Endothelial cell of umbilical vein (primary cell): ENCODE data around the gene EEF1AKMT1. TPM values are rescaled to one million over a fixed set of nuclear protein-coding genes. Genes with fewer than 3 reads are reported as not detected.

Experiments used
- BruUV-seq: library from RNA; stranded (reverse); fragments of 400-500 nt; replicated peaks from 2 replicates; lab custom pipeline; 2021; lab: Mats Ljungman, UMichigan
- CTCF ChIA-PET: fragments of 300-600, 350-600 bp; sonication (Branson Sonifier 250); formaldehyde crosslinking; loops from one replicate; lab custom pipeline; 2021; ENCODE audit warnings: antibody characterized with exemption, inconsistent platforms; lab: Charles Lee
- POLR2A ChIA-PET: fragments of 300-600, 350-600 bp; sonication (Branson Sonifier 250); formaldehyde crosslinking; loops from one replicate; lab custom pipeline; 2021; ENCODE audit warnings: antibody characterized with exemption, inconsistent platforms; lab: Charles Lee
- DNase-seq: peaks from one replicate; pipeline ENCODE4 v3.0.0-alpha.2; 2011; ENCODE audit warnings: low read depth, low spot score
- FAIRE-seq: peaks from 2 replicates; lab custom pipeline; 2011; peaks lifted over from hg19 to GRCh38; lab: Jason Lieb, UNC
- H2AFZ ChIP-seq: 2 replicates; pipeline ENCODE4 v1.6.0; 2012; ENCODE audit warnings: low read depth, low read length, control low read depth, inconsistent platforms
- H3K27ac ChIP-seq: 2 replicates; pipeline ENCODE4 v1.5.1; 2011; ENCODE audit warnings: low read depth, mild to moderate bottlenecking, control low read depth, low read length, moderate library complexity; ENCODE audit not compliant: insufficient read depth
- H3K27me3 ChIP-seq, 2 experiments: 2 replicates each; pipeline versions ENCODE4 v1.6.0 to v1.6.1; 2011; ENCODE audit warnings: low read length in 2 of 2, mixed read lengths in 1 of 2; ENCODE audit not compliant: control insufficient read depth in 2 of 2, insufficient read depth in 2 of 2
- H3K36me3 ChIP-seq, 2 experiments: 2 replicates in 1 of 2; 3 replicates in 1 of 2; pipeline ENCODE4 v1.5.1; 2011; ENCODE audit warnings: low read length in 2 of 2, mild to moderate bottlenecking in 1 of 2, moderate library complexity in 1 of 2; ENCODE audit not compliant: control insufficient read depth in 2 of 2, insufficient read depth in 2 of 2; ENCODE audit errors: extremely low read depth in 1 of 2
- H3K4me1 ChIP-seq: 3 replicates; pipeline ENCODE4 v1.5.1; 2011; ENCODE audit warnings: mild to moderate bottlenecking, low read length; ENCODE audit not compliant: control insufficient read depth, insufficient read depth; ENCODE audit errors: extremely low read depth
- H3K4me2 ChIP-seq: 2 replicates; pipeline ENCODE4 v1.6.1; 2011; ENCODE audit warnings: low read length, control low read depth, mixed read lengths; ENCODE audit not compliant: insufficient read depth
- H3K4me3 ChIP-seq, 3 experiments: fragments of 200-600 bp in 1 of 3; sonication (generic), shearing (Covaris generic) in 1 of 3; replicated peaks in 1 of 3; 2 replicates each; pipeline ENCODE4 v1.5.1; 2011 to 2016; ENCODE audit warnings: control low read depth in 3 of 3, low read length in 3 of 3, mild to moderate bottlenecking in 2 of 3, inconsistent platforms in 1 of 3, low read depth in 1 of 3, moderate library complexity in 1 of 3; ENCODE audit not compliant: insufficient read depth in 1 of 3
- H3K79me2 ChIP-seq: 2 replicates; pipeline ENCODE4 v1.6.0; 2012; ENCODE audit warnings: low read length, inconsistent platforms; ENCODE audit not compliant: control insufficient read depth, insufficient read depth
- H3K9ac ChIP-seq: replicated peaks from 2 replicates; pipeline ENCODE3; 2011; ENCODE audit warnings: low read length, control low read depth; ENCODE audit not compliant: insufficient read depth; ENCODE audit errors: extremely low read depth
- H3K9me1 ChIP-seq: replicated peaks from 3 replicates; pipeline ENCODE4 v1.6.0; 2011; ENCODE audit warnings: mild to moderate bottlenecking, low read length; ENCODE audit not compliant: control insufficient read depth, insufficient read depth; ENCODE audit errors: extremely low read depth
- H3K9me3 ChIP-seq: replicated peaks from 2 replicates; pipeline ENCODE4 v1.5.1; 2012; ENCODE audit warnings: low read length, inconsistent platforms; ENCODE audit not compliant: control insufficient read depth, insufficient read depth
- H4K20me1 ChIP-seq: replicated peaks from 2 replicates; pipeline ENCODE3; 2011; ENCODE audit warnings: mild to moderate bottlenecking, low read length; ENCODE audit not compliant: control insufficient read depth, insufficient read depth; ENCODE audit errors: extremely low read depth
- EZH2 ChIP-seq: IDR thresholded peaks from 2 replicates; pipeline ENCODE4 v1.6.1; 2012; ENCODE audit warnings: borderline replicate concordance, low read depth, mild to moderate bottlenecking, moderate library complexity, low read length, inconsistent platforms; ENCODE audit not compliant: severe bottlenecking
- FOS ChIP-seq: IDR thresholded peaks from 2 replicates; pipeline ENCODE4 v1.6.1; 2011; ENCODE audit warnings: mild to moderate bottlenecking, low read length, moderate library complexity, borderline replicate concordance; ENCODE audit not compliant: insufficient read depth
- GATA2 ChIP-seq: IDR thresholded peaks from 2 replicates; pipeline ENCODE4 v1.7.0; 2011; ENCODE audit warnings: low read depth, mild to moderate bottlenecking, moderate library complexity, mixed read lengths, low read length; ENCODE audit not compliant: insufficient read length, insufficient read depth
- JUN ChIP-seq: IDR thresholded peaks from 2 replicates; pipeline ENCODE4 v1.6.1; 2011; ENCODE audit warnings: borderline replicate concordance, low read depth; ENCODE audit not compliant: insufficient read length, insufficient read depth
- MYC ChIP-seq: IDR thresholded peaks from one replicate; pipeline ENCODE4 v1.6.1; 2011; ENCODE audit warnings: mild to moderate bottlenecking, low read depth, low read length
- POLR2A ChIP-seq: IDR thresholded peaks from 2 replicates; pipeline ENCODE4 v1.6.1; 2012; ENCODE audit warnings: low read depth, mild to moderate bottlenecking, control low read depth, low read length
- POLR2AphosphoS5 ChIP-seq: IDR thresholded peaks from 2 replicates; pipeline ENCODE4 v1.6.1; 2012; ENCODE audit warnings: low read depth, mild to moderate bottlenecking, control low read depth, low read length, moderate library complexity; ENCODE audit not compliant: insufficient read depth
- dilution Hi-C: fragments of 300-500 bp; cut with MboI; formaldehyde crosslinking; loops from one replicate; pipeline ENCODE4 v1.15.0; 2019; ENCODE audit warnings: low sequenced_read_pairs; ENCODE audit not compliant: extremely low pct_ligation_motif_present
- intact Hi-C: fragments of 100-400 bp; cut with micrococcal nuclease; formaldehyde crosslinking; loops from one replicate; pipeline ENCODE4 v1.10.0; 2022
- polyA plus RNA-seq, 4 experiments: library from polyadenylated mRNA; depleted of rRNA in 3 of 4; stranded (reverse) in 3 of 4; unstranded in 1 of 4; fragments of >200 nt; gene quantifications; 2 replicates each; pipeline versions ENCODE4 v1.2.1 to v1.2.3, GENCODE V29; 2011 to 2012; ENCODE audit warnings: missing spikeins in 1 of 4
- total RNA-seq: library from RNA; stranded (reverse); gene quantifications from 2 replicates; pipeline ENCODE4 v1.2.3, GENCODE V29; 2021
- TF ChIP-seq, protein P1 (sequence below), 2 donors: IDR thresholded peaks; 1 replicate in 1 of 2; 2 replicates in 1 of 2; pipeline ENCODE4 v1.5.1; 2011; ENCODE audit warnings: low read length in 2 of 2, mild to moderate bottlenecking in 2 of 2, moderate library complexity in 2 of 2, control low read depth in 1 of 2, inconsistent platforms in 1 of 2, low read depth in 1 of 2; ENCODE audit not compliant: insufficient read depth in 1 of 2; ENCODE audit errors: extremely low read depth in 1 of 2
- TF ChIP-seq, protein P2 (sequence below): IDR thresholded peaks from 2 replicates; pipeline ENCODE4 v1.6.1; 2011; ENCODE audit not compliant: insufficient read depth, insufficient read length

The EEF1AKMT1 gene
- total and polyA plus RNA-seq, 2 donors (not counting 3 experiments of a cell fraction or from before 2014, with no cell fraction given), result 9.0 to 11.1 TPM

DNA sequence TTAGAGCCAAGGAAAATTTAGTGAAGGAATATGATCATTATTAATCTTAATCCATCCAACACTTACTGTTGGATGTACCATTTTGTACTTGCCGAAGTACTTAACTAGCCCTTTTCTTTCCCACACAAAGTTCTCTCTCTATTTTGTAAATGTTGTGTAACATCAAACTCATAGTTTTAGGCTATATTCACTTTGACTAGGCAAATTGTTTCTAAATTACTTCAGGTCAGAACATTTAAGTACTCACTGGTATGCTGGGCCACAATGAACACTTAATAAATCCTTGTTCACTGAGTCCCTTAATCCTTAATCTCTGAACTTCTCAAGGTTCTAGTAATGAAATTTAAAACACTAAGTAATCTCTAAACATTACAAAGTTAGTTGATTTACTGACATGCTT lies 49.3 kb upstream of the EEF1AKMT1 start:
- TF ChIP-seq POLR2AphosphoS5, result no peak
- TF ChIP-seq, protein P1, sequence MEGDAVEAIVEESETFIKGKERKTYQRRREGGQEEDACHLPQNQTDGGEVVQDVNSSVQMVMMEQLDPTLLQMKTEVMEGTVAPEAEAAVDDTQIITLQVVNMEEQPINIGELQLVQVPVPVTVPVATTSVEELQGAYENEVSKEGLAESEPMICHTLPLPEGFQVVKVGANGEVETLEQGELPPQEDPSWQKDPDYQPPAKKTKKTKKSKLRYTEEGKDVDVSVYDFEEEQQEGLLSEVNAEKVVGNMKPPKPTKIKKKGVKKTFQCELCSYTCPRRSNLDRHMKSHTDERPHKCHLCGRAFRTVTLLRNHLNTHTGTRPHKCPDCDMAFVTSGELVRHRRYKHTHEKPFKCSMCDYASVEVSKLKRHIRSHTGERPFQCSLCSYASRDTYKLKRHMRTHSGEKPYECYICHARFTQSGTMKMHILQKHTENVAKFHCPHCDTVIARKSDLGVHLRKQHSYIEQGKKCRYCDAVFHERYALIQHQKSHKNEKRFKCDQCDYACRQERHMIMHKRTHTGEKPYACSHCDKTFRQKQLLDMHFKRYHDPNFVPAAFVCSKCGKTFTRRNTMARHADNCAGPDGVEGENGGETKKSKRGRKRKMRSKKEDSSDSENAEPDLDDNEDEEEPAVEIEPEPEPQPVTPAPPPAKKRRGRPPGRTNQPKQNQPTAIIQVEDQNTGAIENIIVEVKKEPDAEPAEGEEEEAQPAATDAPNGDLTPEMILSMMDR (IDR thresholded peaks at IDR 0.05; ENCODE audit: extremely low read depth in 1 of 2, insufficient read depth in 1 of 2, low read depth in 1 of 2, low read length in 2 of 2), result no peak
- no peak for TF ChIP-seq MYC
- TF ChIP-seq POLR2A, result no peak
- TF ChIP-seq, protein P2, sequence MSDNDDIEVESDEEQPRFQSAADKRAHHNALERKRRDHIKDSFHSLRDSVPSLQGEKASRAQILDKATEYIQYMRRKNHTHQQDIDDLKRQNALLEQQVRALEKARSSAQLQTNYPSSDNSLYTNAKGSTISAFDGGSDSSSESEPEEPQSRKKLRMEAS, result no peak
- no peak for TF ChIP-seq FOS
- TF ChIP-seq EZH2, result no peak
- TF ChIP-seq JUN, result no peak
- no peak for TF ChIP-seq GATA2
- Histone ChIP-seq H3K27me3 (no peaks in the 10 kb centered on the region), H3K9ac (no peak overlapping the region), H3K4me1 (no peaks in the 10 kb centered on the region), H3K4me2 (no peak overlapping the region), H3K9me1 (no peaks in the 10 kb centered on the region), H4K20me1 (no peaks in the 10 kb centered on the region), H3K4me3 (no peak overlapping the region), H3K9me3 (no peaks in the 10 kb centered on the region), H2AFZ (no peak overlapping the region), H3K79me2 (peaks cover 4% of the 10 kb centered on the region), H3K36me3 (no peaks in the 10 kb centered on the region), H3K27ac (no peak overlapping the region)
- no peak for FAIRE-seq
- ChIA-PET POLR2A (no interaction called here), CTCF (interaction anchor here (1.3 to 1.7 kb wide), 2 partner anchors 17 to 119 kb away, joined by 3 to 4 read pairs; partner anchors contain the start of gene IL17D)
- intact Hi-C loops (loop anchor here (2.0 kb wide), 1 partner anchor 322 kb away; no protein-coding TSS in a partner anchor), dilution Hi-C loops (no loop called here)
- no TSS peak for BruUV-seq
- no peak for DNase-seq
